ENCODE data around the gene IZUMO1. TPM values are rescaled to one million over a fixed set of nuclear protein-coding genes. Genes with fewer than 3 reads are reported as not detected.

The IZUMO1 gene
- total and polyA plus RNA-seq, 2 of the 13 experiments (the other 11 are each of a cell fraction or from before 2014, with no cell fraction given) = 0.07 to 0.22 TPM

DNA sequence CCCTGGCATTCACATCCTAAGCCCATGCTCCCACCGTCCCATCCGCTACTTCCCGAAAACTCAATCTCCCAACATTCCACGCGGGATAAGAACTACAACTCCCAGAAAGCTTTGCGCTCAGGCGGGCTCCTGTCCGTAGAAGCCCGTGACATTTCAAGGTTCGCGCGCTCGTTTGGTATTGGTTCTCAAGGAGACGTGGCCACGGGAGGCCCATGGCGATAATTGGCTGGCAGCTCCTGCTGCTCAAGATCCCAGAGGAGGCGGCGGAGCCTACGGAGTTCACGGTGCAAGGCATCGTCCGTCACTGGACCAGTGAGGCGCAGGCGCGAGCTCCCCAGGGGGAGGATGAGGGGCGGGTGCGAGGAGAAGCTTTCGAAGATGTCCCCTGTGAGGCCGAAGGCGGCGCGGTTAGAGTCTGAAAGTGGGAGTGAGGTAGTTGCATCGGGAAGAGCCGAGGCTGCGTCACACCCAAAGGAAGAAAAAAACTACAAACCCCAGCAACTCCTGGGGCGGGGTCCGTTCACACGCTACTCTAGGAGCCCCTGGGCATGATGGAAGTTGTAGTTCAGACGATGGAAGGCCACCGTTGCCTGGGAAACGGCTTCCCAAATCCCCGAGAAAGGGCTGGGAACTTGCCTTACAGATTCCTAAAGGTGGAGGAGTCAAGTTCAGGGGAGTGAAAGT is 26.0 kb downstream of the IZUMO1 start (continued):
- peak; percentile 43; the same call in 1 of the 2 replicates for TF ChIP-seq HOMEZ (CRISPR knock-in tag; IDR thresholded peaks at IDR 0.05; ENCODE audit: low read depth)
- TF ChIP-seq ZNF230 (CRISPR knock-in tag; IDR thresholded peaks at IDR 0.05) = no peak
- no peak for TF ChIP-seq AKNA (CRISPR knock-in tag; IDR thresholded peaks at IDR 0.05; ENCODE audit: borderline replicate concordance)
- TF ChIP-seq, protein P1, sequence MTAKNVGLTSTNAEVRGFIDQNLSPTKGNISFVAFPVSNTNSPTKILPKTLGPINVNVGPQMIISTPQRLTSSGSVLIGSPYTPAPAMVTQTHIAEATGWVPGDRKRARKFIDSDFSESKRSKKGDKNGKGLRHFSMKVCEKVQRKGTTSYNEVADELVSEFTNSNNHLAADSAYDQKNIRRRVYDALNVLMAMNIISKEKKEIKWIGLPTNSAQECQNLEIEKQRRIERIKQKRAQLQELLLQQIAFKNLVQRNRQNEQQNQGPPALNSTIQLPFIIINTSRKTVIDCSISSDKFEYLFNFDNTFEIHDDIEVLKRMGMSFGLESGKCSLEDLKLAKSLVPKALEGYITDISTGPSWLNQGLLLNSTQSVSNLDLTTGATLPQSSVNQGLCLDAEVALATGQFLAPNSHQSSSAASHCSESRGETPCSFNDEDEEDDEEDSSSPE (CRISPR knock-in tag; IDR thresholded peaks at IDR 0.05) = peak; percentile 100
- TF ChIP-seq DR1 (CRISPR knock-in tag; IDR thresholded peaks at IDR 0.05) = 0 out of 2 replicates have a peak, but pooled peaks have one; percentile 17
- no peak for TF ChIP-seq TCF7L2 (IDR thresholded peaks at IDR 0.05; ENCODE audit: low read depth, low read length)
- TF ChIP-seq KDM1A (CRISPR knock-in tag; IDR thresholded peaks at IDR 0.05) = no peak
- no peak for TF ChIP-seq ZNF550 (CRISPR knock-in tag; IDR thresholded peaks at IDR 0.05; ENCODE audit: borderline replicate concordance)
- TF ChIP-seq, protein P2, sequence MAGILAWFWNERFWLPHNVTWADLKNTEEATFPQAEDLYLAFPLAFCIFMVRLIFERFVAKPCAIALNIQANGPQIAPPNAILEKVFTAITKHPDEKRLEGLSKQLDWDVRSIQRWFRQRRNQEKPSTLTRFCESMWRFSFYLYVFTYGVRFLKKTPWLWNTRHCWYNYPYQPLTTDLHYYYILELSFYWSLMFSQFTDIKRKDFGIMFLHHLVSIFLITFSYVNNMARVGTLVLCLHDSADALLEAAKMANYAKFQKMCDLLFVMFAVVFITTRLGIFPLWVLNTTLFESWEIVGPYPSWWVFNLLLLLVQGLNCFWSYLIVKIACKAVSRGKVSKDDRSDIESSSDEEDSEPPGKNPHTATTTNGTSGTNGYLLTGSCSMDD (CRISPR knock-in tag; IDR thresholded peaks at IDR 0.05) = no peak
- TF ChIP-seq ISL2 (CRISPR knock-in tag; IDR thresholded peaks at IDR 0.05) = no peak
- TF ChIP-seq, protein P3, sequence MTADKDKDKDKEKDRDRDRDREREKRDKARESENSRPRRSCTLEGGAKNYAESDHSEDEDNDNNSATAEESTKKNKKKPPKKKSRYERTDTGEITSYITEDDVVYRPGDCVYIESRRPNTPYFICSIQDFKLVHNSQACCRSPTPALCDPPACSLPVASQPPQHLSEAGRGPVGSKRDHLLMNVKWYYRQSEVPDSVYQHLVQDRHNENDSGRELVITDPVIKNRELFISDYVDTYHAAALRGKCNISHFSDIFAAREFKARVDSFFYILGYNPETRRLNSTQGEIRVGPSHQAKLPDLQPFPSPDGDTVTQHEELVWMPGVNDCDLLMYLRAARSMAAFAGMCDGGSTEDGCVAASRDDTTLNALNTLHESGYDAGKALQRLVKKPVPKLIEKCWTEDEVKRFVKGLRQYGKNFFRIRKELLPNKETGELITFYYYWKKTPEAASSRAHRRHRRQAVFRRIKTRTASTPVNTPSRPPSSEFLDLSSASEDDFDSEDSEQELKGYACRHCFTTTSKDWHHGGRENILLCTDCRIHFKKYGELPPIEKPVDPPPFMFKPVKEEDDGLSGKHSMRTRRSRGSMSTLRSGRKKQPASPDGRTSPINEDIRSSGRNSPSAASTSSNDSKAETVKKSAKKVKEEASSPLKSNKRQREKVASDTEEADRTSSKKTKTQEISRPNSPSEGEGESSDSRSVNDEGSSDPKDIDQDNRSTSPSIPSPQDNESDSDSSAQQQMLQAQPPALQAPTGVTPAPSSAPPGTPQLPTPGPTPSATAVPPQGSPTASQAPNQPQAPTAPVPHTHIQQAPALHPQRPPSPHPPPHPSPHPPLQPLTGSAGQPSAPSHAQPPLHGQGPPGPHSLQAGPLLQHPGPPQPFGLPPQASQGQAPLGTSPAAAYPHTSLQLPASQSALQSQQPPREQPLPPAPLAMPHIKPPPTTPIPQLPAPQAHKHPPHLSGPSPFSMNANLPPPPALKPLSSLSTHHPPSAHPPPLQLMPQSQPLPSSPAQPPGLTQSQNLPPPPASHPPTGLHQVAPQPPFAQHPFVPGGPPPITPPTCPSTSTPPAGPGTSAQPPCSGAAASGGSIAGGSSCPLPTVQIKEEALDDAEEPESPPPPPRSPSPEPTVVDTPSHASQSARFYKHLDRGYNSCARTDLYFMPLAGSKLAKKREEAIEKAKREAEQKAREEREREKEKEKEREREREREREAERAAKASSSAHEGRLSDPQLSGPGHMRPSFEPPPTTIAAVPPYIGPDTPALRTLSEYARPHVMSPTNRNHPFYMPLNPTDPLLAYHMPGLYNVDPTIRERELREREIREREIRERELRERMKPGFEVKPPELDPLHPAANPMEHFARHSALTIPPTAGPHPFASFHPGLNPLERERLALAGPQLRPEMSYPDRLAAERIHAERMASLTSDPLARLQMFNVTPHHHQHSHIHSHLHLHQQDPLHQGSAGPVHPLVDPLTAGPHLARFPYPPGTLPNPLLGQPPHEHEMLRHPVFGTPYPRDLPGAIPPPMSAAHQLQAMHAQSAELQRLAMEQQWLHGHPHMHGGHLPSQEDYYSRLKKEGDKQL (CRISPR knock-in tag; IDR thresholded peaks at IDR 0.05; ENCODE audit: low read depth) = no peak
- no peak for TF ChIP-seq ZNF674 (CRISPR knock-in tag; IDR thresholded peaks at IDR 0.05; ENCODE audit: low read depth)
- no peak for TF ChIP-seq ZNF530 (CRISPR knock-in tag; IDR thresholded peaks at IDR 0.05; ENCODE audit: low read depth)
- TF ChIP-seq KDM6A (CRISPR knock-in tag; IDR thresholded peaks at IDR 0.05; ENCODE audit: low read depth) = no peak
- TF ChIP-seq, protein P4, sequence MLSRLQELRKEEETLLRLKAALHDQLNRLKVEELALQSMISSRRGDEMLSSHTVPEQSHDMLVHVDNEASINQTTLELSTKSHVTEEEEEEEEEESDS (CRISPR knock-in tag; IDR thresholded peaks at IDR 0.05; ENCODE audit: borderline replicate concordance) = no peak

Measured in HepG2 (cell line).